Measurements from ENCODE around the gene ZBTB17.

GRCh38 chr1:15947382-15948090 is 28.4 kb downstream of the ZBTB17 start:
- TF ChIP-seq CTCF (IDR thresholded peaks at IDR 0.05) = no peak
- TF ChIP-seq POLR2A (IDR thresholded peaks at IDR 0.05) = no peak

All from prostate gland (tissue), 2 donors.